Endometrial microvascular endothelial cells (primary cell): ENCODE measurements around the gene IDNK. TPM values are rescaled to one million over a fixed set of nuclear protein-coding genes. Genes with fewer than 3 reads are reported as not detected.

Source experiments
- in situ Hi-C: cut with HindIII; loops from 2 replicates; pipeline ENCODE4 v1.10.0; 2017; ENCODE audit warnings: low sequenced_read_pairs, low pct_unique_long_range_greater_than_20kb; ENCODE audit errors: inconsistent ontology term
- total RNA-seq: library from RNA; depleted of rRNA; stranded (reverse); fragments of >200 nt; gene quantifications from one replicate; pipeline ENCODE4 v1.2.3, GENCODE V29; 2015; ENCODE audit errors: inconsistent ontology term

The IDNK gene
- total RNA-seq, 1 donor from 2014 or later = 12.4 TPM

GRCh38 chr9:83671451-83671850, 48.5 kb downstream of the IDNK start:
- in situ Hi-C loops = no loop called here

- in situ Hi-C loops = no loop called here
These were observed 52.5 kb downstream of the IDNK start for GRCh38 chr9:83675466-83675865.

- in situ Hi-C loops = no loop called here
These were observed 54.7 kb downstream of the IDNK start for GRCh38 chr9:83677596-83677995.

GRCh38 chr9:83680233-83680632, 57.3 kb downstream of the IDNK start:
- in situ Hi-C loops = no loop called here

GRCh38 chr9:83681490-83681889, 58.5 kb downstream of the IDNK start:
- in situ Hi-C loops = no loop called here

DNA sequence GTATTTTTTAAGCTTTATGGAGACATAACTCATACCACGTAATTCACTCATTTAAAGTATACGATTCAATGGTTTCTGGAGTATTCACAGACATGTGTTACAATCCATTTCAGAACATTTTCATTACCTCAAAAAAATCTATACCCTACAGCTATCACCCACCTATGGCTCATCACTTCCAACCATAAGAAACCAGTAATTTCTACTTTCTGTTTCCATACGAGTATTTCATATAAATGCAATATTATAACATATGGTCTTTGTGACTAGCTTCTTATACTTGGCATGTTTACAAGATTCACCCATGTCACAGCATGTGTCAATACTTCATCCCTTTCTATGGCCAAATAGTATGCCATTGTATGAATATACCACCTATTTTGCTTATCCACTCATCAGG, 66.0 kb downstream of the IDNK start:
- in situ Hi-C loops = no loop called here

- in situ Hi-C loops = no loop called here
These were observed 68.5 kb downstream of the IDNK start for GRCh38 chr9:83691492-83691891.

Other genes starting within 250 kb of the IDNK start
- gene FRMD3, start 84.7 kb upstream of the IDNK start, total RNA-seq = 0.74 TPM
- gene UBQLN1, start 84.8 kb downstream of the IDNK start, total RNA-seq = 115 TPM
- 0.09 TPM for gene GKAP1, start 194.6 kb downstream of the IDNK start, total RNA-seq